Measurements from ENCODE around the gene PARP9.

PARP9 gene

DNA sequence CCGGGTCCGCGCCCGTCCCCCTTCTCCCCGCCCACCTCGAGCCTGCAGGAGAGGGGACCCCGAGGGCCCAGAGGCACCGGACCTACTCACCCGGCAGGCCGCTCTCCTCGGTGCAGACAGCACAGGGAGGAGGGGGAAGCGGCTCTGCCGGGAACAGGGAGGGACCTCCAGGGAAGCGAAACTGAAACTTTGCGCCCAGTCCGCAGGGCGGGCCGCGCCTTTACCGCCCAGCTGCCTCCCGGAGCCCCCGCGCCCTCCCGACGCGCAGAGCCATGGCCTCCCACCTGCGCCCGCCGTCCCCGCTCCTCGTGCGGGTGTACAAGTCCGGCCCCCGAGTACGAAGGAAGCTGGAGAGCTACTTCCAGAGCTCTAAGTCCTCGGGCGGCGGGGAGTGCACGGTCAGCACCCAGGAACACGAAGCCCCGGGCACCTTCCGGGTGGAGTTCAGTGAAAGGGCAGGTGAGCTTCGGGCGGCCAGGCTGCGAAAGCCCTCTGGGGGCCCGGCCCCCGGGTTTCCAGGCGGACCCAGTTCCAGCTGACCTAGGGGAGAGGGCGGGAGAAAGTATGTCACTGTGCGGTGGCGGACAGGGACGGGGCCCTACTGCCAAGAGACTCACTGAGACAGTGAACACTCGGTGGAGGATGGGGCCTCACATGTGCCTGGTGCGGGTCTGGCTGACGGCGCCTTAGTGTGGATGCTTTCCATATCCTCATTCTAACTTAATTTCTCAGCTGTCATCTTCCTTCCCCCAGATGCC, at the start of gene PARP9, which contains the start of gene DTX3L:
Gene PARP9 (minus strand): TSS at position 146 of the 758 bp plus-strand sequence. CDS start 4,680 bp downstream, outside the sequence.
Gene DTX3L (plus strand): TSS at position 184 of the 758 bp plus-strand sequence. CDS start 89 bp downstream, at position 273.
- peak; percentile 47 for DNase-seq

DNA sequence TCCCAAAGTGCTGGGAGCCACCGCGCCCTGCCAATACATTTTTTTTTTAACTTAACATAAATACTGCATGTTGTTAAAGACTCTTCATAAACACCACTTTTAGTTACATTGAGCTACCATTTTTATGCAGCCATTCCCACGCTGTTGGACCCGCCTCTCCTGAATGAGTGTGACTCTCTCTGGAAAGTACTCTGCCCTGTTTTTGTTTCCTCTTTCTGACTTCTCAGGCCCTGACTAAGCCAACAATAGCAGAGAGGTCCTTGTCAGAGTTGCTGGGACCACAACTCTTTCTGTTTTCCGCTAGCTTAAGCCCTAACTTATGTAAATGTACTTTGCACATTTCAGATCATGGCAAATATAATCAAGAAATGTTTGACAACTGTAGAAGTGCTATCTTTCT, 48.6 kb upstream of the PARP9 start:
- no peak for DNase-seq

DNA sequence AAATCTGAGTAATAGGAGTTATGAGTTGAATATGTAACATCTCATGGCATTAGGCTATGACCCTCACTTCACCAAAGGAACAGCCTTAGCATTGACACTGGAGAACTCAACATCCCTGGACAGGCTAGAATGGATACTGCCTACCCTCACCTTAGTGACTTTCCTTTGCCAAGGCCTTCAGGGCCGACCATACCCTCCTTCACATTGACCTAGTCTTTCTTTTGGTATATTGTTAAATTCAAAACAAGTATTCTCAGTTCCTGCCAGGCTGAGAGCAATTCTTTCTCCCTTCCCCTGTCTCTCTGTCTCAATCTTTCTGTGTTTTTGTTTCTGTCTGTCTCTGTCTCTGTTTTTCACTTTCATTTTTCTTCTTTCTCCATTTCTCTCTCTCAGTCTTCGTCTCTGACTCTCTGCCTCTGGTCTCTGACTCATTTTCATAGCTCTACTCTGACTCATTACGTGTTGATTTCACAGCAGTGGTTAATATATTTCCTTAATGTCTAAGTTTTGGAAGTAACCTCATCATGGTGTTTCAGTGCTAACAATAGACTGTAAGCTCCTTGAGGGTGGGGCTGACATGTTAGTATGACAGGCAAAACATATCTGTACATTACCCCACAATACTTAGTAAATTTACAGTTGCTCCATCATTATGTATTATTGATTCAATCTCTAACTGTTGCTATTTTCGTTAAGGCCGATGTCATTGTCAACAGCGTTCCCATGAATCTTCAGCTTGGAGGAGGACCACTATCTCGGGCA, 45.9 kb upstream of the PARP9 start:
- DNase-seq = no peak

DNA sequence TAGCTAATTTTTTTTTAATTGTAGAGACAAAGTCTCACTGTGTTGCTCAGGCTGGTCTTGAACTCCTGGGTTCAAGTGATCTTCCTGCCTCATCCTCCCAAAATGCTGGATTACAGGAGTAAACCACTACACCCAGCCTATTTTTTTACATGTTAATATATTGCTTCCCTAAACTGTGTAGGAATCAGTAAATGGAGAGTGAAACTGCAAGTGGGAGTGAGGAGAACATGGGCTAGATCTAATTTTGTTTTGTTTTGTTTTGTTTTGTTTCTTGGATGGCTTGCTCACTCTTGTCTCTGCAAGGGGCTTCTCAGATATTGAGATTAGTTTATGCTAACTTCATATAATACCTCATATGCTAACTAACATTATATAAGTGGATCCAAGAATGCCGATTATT, 44.8 kb upstream of the PARP9 start:
- DNase-seq = no peak

DNA sequence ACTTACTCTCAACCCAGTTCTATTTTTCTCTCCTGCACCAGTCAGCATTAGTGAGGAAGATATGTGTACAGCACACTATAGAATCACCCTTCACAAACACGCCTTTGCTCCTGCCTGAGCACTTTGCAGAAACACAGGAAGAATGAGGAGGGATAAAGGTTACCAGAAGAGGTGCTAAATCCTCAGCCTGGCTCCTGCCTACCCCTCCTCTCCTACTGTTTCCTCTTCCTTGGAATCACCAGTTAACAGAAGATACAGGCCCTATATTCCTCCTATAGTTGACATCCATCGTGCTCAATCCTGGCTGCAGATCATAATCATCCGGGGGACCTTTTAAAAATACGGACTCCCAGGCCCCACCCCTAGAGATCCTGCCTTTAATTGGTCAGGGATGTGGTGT, 42.2 kb upstream of the PARP9 start:
- no peak for DNase-seq

DNA sequence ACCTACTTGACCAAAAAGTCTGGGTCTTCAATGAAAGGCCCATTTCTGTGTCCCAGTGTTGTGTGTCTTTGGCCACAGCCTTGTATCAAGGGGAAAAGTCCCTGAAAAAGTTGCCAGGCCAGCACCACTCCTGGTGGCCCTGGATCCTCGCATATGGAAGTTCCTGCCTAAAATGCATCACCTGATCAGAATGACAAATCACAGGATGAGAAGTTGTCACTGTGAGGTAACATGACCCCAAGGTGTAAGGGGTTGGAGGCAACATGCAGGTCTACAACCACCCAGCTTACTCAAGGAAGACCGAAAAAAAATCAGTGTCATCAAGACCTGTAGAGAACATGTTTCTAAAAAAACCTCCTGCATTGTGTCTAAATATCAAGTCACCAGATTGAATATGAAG, 39.0 kb upstream of the PARP9 start:
- no peak for DNase-seq

DNA sequence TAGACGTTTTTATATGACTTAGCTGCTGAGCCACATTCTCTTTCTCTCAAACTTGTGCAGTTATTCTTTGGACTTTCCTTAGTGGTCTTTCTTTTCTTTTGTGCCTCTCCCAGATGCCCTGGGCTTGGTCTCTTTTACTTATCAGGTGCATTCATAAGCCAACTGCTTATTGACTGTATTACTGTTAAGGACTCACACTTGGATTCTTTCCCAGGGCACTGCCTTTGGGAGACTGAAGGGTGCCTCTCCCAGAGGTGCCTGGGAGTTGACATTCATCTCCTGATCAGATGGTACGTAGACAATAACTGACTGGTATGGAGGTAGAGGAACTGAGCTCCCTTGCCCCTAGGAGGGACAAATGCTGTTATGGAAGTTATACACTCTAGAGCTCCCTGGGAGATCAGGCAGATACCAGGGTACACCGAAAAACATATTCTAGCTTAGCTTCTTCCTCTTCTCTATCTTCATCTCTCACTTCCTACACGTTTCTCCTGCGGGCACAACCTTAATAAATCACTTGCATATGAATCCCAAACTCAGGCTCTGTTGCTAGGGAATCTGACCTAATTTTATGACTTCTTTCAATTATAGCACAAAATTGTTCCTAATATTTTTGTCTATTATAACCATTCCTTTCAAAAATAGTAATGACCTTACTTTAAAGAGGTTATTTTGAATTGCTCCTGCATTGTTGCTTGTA, 38.1 kb upstream of the PARP9 start:
- DNase-seq = no peak

DNA sequence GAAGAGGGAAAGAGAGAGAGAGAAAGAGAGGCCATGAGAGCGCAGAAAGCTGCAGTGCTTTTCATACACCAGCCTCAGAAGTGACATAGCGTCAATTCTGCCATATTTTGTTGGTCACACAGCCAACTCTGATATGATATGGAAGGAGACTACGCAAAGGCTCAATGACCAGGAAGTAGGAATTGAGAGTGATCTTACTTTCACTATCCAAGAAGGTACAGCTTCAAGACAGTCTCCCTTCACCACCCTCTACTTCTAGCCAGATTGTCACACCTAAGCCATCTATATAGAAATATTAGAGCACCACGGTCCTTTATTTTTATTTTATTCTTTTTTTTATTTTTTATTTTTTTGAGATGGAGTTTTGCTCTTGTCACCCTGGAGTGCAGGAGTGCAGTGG, 34.5 kb upstream of the PARP9 start:
- DNase-seq = no peak

DNA sequence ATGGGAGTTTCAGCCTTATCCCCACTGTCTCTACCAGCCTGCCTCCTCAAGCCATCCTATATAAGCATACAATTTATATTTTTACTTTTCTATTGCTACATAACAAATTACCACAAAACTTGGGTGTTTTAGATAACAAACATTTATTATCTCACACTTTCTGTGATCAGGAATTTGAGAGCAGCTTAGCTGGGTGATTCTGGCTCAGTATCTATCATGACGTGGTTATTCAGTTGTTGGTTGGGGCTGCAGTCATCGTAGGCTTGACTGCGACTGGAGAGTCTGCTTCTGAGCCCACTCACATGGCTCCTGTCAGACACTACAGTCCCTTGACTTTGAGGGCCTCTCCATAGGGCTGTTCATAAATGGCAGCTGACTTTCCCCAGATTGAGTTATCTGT, 34.1 kb upstream of the PARP9 start:
- no peak for DNase-seq

DNA sequence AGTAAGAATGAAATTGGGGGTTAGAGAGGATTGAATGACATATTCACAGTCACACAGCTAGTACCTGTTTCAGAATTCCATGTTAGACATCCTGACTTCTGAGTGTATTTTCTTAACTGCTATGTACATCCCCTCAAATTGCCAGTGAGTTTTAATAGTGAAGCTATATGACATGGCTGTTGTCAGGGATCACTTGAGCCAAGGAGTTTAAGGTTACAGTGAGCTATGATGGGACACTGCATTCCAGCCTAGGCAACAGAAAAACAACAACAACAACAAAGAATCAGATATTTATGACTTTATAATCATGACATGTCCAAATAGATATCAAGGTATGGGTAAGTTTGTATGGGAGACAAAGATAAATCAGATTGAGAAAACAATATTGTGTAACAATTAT, 29.9 kb upstream of the PARP9 start:
- no peak for DNase-seq

DNA sequence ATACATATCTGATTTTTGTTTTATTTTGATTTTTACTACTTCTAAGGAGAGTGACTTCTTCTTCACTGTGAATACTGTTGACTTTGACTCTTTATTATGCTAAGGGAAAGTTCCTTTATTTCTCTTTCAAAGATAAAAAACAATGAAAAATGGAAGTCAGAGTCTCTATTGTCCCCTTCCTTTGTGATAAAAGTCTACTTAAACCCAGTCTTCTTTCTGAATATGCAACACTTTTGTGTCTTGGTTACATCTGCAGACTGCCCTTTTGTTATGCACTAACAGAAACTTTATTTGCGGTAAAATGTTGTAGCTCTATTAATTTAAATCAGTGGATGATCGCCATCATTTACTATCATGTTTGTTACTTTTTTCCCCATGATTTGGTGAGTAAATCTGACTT, 26.5 kb upstream of the PARP9 start:
- no peak for DNase-seq

DNA sequence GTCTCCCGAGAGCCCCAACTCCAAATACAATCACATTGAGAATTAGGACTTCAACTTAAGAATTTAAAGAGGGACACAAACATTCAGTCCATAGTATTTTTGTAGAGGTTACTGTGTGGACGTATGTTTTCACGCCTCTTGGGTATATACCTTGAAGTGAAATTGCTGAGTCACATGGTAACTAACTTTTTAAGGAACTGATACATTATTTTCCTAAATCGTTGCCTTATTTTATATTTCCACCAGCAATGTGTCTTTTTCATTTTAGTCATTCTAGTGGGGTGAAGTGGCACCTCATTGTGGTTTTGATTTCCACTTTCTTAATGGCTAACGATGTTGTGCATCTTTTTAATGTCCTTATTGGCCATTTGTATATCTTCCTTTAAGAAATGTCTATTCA, 25.2 kb upstream of the PARP9 start:
- DNase-seq = no peak

DNA sequence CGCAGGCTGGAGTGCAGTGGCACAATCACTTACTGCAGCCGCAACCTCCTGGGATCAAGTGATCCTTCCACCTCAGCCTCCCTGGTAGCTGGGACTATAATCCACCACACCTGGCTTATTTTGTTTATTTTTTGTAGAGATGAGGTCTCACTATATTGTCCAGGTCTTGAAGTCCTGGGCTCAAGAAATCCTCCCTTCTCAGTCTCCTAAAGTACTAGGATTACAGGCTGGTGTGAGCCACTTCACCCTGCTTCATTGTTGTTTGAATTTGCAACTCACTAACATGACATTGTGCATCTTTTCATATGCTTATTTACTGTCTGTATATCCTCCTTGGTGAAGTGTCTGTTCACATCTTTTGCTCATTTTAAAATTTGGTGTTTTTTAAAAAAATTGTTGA, 23.5 kb upstream of the PARP9 start:
- DNase-seq = no peak

DNA sequence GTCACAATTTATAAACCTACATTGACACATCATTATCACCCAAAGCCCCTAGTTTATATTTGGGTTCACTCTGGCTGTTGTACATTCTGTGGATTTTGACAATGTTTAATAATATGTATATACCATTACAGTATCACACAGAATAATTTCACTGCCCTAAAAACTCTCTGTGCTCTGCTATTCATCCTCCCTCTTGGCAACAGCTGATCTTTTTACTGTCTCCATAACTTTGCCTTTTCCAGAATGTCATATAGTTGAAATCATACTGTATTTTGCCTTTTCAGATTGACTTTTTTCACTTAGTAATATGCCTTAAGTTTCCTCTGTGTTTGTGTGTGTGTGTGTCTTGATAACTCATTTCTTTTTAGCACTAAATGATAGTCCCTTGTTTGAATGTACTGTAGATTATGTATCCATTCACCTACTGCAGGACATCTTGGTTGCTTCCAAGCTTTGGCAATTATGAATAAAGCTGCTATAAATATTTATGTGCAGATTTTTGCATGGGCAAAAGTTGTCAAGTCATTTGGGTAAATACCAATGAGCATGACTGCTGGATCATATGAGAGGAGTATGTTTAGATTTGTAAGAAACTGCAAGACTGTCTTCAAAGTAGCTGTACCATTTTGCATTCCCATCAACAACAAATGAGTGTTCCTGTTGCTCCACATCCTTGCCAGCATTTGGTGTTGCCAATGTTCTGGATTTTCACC, 22.8 kb upstream of the PARP9 start:
- no peak for DNase-seq

DNA sequence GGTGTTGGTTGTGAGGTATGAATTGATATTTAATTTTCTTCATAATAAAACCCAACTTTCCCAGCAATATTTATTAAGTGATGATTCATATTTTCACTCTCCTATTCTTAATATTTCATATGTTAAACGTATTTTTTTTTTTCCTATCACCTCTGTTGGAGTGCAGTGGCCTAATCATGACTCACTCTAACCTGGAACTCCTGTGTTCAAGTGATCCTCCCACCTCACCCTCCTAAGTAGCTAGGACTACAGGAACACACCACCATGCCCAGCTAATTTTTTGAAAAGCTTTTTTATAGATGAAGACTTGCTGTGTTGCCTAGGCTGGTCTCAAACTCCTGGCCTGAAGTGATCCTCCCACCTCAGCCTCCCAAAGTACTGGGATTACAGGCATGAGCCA, 22.0 kb upstream of the PARP9 start:
- no peak for DNase-seq

DNA sequence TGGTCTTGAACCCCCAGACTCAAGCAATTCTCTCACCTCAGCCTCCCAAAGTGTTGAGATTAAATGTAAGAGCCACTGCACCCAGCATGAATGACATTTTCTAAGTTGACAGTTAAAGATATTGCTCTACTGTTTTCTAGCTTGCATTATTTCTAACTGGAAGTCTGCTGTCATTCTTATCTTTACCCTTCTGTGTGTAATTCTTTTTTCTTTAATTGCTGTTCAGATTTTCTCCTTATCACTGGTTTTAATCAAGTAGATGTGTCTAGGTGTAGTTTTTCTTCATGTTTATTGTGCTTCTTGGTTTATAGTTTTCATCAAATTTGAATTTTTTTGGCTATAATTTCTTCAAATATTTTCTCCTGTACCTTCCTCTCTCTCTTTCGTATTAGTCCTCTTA, 18.3 kb upstream of the PARP9 start:
- no peak for DNase-seq

DNA sequence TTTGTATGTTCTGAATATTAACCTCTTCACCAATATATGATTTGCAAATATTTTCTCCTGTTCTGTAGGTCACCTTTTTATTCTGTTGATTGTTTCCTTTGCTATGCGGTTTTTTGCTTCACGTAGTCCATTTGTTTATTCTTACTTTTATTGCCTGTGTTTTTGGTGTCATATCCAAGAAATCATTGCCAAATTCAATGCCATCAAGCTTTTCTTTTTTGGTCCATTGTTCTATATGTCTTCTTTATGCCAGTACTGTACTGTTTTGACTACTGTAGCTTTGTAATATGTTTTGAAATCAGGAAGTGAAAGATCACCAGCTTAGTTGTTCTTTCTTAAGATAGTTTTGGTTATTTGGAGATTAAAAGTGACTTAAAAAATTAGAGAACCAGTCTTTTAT, 17.5 kb upstream of the PARP9 start:
- no peak for DNase-seq

DNA sequence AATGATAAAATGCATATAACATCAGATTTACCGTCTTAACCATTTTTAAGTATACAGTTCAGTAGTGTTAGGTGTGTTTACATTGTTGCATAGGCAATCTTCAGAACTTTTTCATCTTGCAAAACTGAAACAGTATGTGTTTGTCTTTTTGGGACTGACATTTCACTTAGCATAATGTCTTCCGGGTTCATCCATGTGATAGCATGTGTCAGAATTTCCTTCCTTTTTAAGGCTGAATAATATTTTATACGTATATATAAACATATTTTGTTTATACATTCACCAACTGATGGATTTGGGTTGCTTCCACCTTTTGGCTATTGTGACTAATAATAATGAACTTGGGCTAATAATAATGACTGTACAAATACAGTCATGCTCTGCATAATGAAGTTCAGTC, 16.4 kb upstream of the PARP9 start:
- no peak for DNase-seq

DNA sequence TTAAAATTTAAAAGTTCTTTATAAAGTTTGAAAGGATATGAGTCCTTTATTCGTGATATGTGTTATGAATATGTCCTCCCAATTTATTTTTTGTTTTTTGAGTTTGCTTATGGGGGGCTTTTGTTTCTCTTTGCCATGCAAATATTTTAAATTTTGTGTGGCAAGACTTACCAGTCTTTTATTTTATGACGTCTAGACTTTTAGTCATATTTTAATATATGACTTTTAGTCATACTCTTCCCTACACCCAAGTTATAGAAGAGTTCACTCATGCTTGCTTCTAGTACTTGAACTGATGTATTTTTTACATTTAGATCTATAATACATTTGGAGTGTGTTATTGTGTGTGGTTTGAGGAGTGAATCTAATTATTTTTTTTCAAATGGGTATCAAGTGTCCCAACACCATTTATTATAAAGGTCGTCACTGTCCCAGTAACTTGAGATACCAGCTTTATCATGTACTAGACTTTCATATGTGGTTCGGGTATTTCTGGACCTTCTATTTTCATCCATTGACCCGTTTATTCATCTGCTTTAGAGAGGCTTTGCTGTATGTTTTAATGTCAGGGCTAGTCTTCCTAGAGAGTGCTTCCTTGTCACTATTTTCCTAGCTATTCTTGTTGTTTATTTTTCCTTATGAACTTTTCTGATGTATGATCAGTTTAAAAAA, 14.1 kb upstream of the PARP9 start:
- no peak for DNase-seq

DNA sequence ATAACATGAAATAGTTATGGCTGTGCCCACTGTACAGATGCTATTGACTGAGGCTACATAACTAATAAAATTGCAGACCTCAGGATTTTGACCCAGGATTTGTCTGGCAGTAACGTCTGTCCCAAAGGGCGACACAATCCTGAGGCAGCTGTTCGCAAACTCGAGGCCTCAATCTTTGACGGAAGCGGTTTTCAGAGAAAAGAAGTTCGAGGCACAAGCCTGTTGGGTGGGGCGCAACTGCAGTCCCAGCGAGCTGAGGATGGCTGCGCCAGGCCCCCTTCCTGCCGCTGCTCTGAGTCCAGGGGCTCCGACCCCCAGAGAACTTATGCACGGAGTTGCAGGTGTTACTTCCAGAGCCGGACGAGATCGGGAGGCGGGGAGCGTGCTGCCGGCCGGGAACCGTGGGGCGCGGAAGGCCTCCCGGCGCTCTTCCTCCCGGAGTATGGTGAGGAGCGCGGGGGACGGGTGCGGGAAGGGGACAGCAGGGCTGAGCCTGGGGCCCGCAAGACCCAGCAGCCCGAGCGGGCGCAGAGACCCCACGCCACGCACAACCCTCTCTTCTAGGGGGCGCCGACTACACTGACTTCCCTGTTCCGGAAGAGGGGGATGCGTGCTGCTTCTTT, 13.4 kb upstream of the PARP9 start, which contains the start of gene PARP15:
Gene PARP15 (plus strand): TSS at position 242 of the 623 bp plus-strand sequence. CDS start 18 bp downstream, at position 260.
- DNase-seq = no peak

DNA sequence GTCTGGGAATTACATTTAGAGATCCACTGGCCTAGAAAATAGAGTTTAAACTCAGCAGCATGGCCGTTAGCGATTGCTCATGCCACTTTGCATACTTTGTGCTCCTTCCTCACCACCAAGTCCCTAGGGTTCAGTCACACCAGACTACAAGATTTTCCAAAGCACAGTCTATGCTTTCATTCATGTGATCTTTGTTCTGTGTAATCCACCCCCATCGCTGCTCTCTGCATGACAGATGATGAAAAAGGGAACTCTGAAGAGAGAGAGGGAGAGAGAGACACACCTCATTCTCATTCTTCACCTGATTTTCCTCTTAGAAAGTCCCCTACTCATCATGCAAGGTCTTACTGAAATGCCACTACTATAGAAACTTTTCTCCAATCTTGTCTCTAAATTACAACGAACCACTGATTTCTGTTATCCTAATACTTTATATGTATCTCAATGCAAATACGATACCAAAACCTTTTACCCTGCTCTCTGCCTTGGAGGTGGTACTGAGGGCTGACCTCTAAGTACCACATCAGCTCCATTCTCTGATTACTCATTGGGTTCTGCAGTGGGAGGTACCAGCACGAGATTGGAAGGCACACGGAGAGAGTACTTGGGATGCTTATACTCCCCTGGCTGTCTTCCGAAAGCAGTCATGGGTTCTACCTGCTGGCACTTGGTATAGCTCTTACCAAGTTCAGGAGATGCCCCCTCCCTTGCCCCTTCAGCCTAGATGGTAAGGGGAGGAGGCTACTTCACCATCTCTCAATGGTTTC, 12.3 kb upstream of the PARP9 start:
- no peak for DNase-seq
